K562 (cell line): ENCODE data around the gene LRRC41. TPM values are rescaled to one million over a fixed set of nuclear protein-coding genes. Genes with fewer than 3 reads are reported as not detected.
A peak's percentile ranks its signal among the peaks of the same experiment; 100 is the strongest.

Experiments used
- CHD1 ChIP-seq: fragments of 200-600 bp; sonication (generic); IDR thresholded peaks from one replicate; pipeline ENCODE4 v1.6.1; 2012; ENCODE audit warnings: mild to moderate bottlenecking, moderate library complexity, low read length, inconsistent platforms
- ELF2 ChIP-seq: fragments of 250-450 bp; sonication (Bioruptor Pico); IDR thresholded peaks from 2 replicates; pipeline ENCODE4 v1.5.0; 2021; ENCODE audit warnings: mild to moderate bottlenecking
- HDAC1 ChIP-seq, 2 experiments: fragments of 450-650 bp; IDR thresholded peaks; 2 replicates each; pipeline ENCODE4 v1.6.1; 2016 to 2017; ENCODE audit warnings: inconsistent platforms in 1 of 2, mild to moderate bottlenecking in 1 of 2, moderate library complexity in 1 of 2
- SMAD1 ChIP-seq: fragments of 150-350 bp; IDR thresholded peaks from 2 replicates; pipeline ENCODE4 v1.6.1; 2014; ENCODE audit warnings: low read length, low read depth; ENCODE audit not compliant: partially characterized antibody
- SMARCC2 ChIP-seq: fragments of 450-650 bp; IDR thresholded peaks from 2 replicates; pipeline ENCODE4 v1.6.1; 2017; ENCODE audit warnings: antibody characterized with exemption, moderate library complexity, mild to moderate bottlenecking, low read depth
- TRIM24 ChIP-seq, 2 experiments: fragments of 450-650 bp; IDR thresholded peaks; 2 replicates each; pipeline ENCODE4 v1.6.1; 2016
- ZFPM2 ChIP-seq: fragments of 250-450 bp; sonication (Bioruptor Pico); IDR thresholded peaks from 2 replicates; pipeline ENCODE4 v1.5.1; 2022; ENCODE audit warnings: mild to moderate bottlenecking
- ZNF174 ChIP-seq: fragments of 250-450 bp; sonication (Bioruptor Pico); IDR thresholded peaks from 2 replicates; pipeline ENCODE4 v1.4.0; 2020; ENCODE audit warnings: mild to moderate bottlenecking
- ZNF41 ChIP-seq: fragments of 250-450 bp; sonication (Bioruptor Pico); conservative IDR thresholded peaks from 2 replicates; pipeline ENCODE4 v1.4.0; 2020; ENCODE audit warnings: mild to moderate bottlenecking
- ZNF445 ChIP-seq: fragments of 250-450 bp; sonication (Bioruptor Pico); IDR thresholded peaks from 2 replicates; pipeline ENCODE4 v1.4.0; 2020; ENCODE audit warnings: low read depth, mild to moderate bottlenecking, moderate library complexity
- ZNF609 ChIP-seq: sonication (generic); formaldehyde crosslinking; IDR thresholded peaks from 2 replicates; pipeline ENCODE4 v1.8.1; 2023; ENCODE audit warnings: missing genetic modification reagents, mild to moderate bottlenecking, borderline replicate concordance
- polyA plus RNA-seq, 8 experiments: library from polyadenylated mRNA; depleted of rRNA in 4 of 8; stranded (reverse) in 5 of 8; unstranded in 3 of 8; fragments of >200 nt; fragmentation: Nextera tagmentation in 2 of 8; fragmentation: Illumina TruSeq in 1 of 8; extraction: Ambion mirVana in 2 of 8; extraction: Trizol in 1 of 8; gene quantifications; 2 replicates each; pipeline versions ENCODE4 v1.2.1 to v1.2.3, GENCODE V29; 2011 to 2014; ENCODE audit warnings: inconsistent platforms in 1 of 8, missing spikeins in 1 of 8
- total RNA-seq, 7 experiments: library from RNA; depleted of rRNA in 6 of 7; stranded (reverse); fragments of >200 nt in 6 of 7; fragmentation: Illumina TruSeq in 2 of 7; extraction: Trizol in 2 of 7; gene quantifications; 2 replicates each; pipeline versions ENCODE4 v1.2.1 to v1.2.3, GENCODE V29; 2011 to 2021; ENCODE audit warnings: low replicate concordance in 1 of 7
- TF ChIP-seq, protein P1 (sequence below), 2 experiments: IDR thresholded peaks in 1 of 2; conservative IDR thresholded peaks in 1 of 2; 2 replicates each; pipeline ENCODE4 v1.6.1; 2016; ENCODE audit warnings: low read depth in 2 of 2, mild to moderate bottlenecking in 1 of 2, missing compliant biosample characterization in 1 of 2, missing genetic modification characterization in 1 of 2, moderate library complexity in 1 of 2
- TF ChIP-seq, protein P2 (sequence below): fragments of 250-450 bp; sonication (Bioruptor Pico); IDR thresholded peaks from 2 replicates; pipeline ENCODE4 v1.9.0; 2021; ENCODE audit warnings: mild to moderate bottlenecking, inconsistent platforms
- TF ChIP-seq, protein P3 (sequence below): sonication (generic); formaldehyde crosslinking; IDR thresholded peaks from 2 replicates; pipeline ENCODE4 v1.8.0; 2022; ENCODE audit warnings: mild to moderate bottlenecking, low read depth, missing genetic modification reagents

Gene LRRC41
- total and polyA plus RNA-seq, 9 of the 15 experiments (the other 6 are each of a cell fraction or from before 2014, with no cell fraction given): 10.5 to 64.7 (median 44.2) TPM

- TF ChIP-seq, protein P1, sequence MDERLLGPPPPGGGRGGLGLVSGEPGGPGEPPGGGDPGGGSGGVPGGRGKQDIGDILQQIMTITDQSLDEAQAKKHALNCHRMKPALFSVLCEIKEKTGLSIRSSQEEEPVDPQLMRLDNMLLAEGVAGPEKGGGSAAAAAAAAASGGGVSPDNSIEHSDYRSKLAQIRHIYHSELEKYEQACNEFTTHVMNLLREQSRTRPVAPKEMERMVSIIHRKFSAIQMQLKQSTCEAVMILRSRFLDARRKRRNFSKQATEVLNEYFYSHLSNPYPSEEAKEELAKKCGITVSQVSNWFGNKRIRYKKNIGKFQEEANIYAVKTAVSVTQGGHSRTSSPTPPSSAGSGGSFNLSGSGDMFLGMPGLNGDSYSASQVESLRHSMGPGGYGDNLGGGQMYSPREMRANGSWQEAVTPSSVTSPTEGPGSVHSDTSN (CRISPR knock-in tag; IDR thresholded peaks at IDR 0.05; ENCODE audit: low read depth): no peak
- TF ChIP-seq, protein P1 (tag; conservative IDR thresholded peaks at IDR 0.05; ENCODE audit: low read depth): peak; percentile 13; the same call in 1 of the 2 replicates
- no peak for TF ChIP-seq ZNF174 (CRISPR knock-in tag)
- TF ChIP-seq SMARCC2: no peak
- no peak for TF ChIP-seq ZNF41 (CRISPR knock-in tag)
- TF ChIP-seq, protein P2, sequence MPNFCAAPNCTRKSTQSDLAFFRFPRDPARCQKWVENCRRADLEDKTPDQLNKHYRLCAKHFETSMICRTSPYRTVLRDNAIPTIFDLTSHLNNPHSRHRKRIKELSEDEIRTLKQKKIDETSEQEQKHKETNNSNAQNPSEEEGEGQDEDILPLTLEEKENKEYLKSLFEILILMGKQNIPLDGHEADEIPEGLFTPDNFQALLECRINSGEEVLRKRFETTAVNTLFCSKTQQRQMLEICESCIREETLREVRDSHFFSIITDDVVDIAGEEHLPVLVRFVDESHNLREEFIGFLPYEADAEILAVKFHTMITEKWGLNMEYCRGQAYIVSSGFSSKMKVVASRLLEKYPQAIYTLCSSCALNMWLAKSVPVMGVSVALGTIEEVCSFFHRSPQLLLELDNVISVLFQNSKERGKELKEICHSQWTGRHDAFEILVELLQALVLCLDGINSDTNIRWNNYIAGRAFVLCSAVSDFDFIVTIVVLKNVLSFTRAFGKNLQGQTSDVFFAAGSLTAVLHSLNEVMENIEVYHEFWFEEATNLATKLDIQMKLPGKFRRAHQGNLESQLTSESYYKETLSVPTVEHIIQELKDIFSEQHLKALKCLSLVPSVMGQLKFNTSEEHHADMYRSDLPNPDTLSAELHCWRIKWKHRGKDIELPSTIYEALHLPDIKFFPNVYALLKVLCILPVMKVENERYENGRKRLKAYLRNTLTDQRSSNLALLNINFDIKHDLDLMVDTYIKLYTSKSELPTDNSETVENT (CRISPR knock-in tag): no peak; the same call in none of the 2 replicates
- peak; percentile 90 for TF ChIP-seq ELF2
- no peak for TF ChIP-seq SMAD1
- peak; percentile 98 for TF ChIP-seq CHD1
- peak; percentile 33 for TF ChIP-seq ZNF609 (CRISPR knock-in tag)
- peak in 1 of 2 experiments; percentile 96; a peak in 2 of 4 replicates for TF ChIP-seq HDAC1 (IDR thresholded peaks at IDR 0.05)
- TF ChIP-seq ZFPM2 (CRISPR knock-in tag): no peak; the same call in 1 of the 2 replicates
- peak; percentile 52 to 94; a peak in 3 of 4 replicates for TF ChIP-seq TRIM24 (IDR thresholded peaks at IDR 0.05)
- TF ChIP-seq, protein P3, sequence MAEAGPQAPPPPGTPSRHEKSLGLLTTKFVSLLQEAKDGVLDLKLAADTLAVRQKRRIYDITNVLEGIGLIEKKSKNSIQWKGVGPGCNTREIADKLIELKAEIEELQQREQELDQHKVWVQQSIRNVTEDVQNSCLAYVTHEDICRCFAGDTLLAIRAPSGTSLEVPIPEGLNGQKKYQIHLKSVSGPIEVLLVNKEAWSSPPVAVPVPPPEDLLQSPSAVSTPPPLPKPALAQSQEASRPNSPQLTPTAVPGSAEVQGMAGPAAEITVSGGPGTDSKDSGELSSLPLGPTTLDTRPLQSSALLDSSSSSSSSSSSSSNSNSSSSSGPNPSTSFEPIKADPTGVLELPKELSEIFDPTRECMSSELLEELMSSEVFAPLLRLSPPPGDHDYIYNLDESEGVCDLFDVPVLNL (CRISPR knock-in tag): no peak
- TF ChIP-seq ZNF445 (CRISPR knock-in tag): no peak; the same call in 1 of the 2 replicates
Observed at GRCh38 chr1:46340404-46341221, 37.2 kb upstream of the LRRC41 start, which contains the start of gene NSUN4 (continued).
